Transverse colon (tissue), 4 donors: ENCODE results near the gene P4HTM. TPM values are rescaled to one million over a fixed set of nuclear protein-coding genes. Genes with fewer than 3 reads are reported as not detected.

ENCODE experiments used
- DNase-seq: peaks from one replicate; pipeline ENCODE4 v3.0.0-alpha.2; 2019
- H3K27ac ChIP-seq, 4 donors: fragments of 200-600 bp; sonication (generic); 2 replicates each; pipeline ENCODE4 v1.5.1; 2016 to 2018; ENCODE audit warnings: inconsistent platforms in 4 of 4
- H3K27me3 ChIP-seq: fragments of 200-600 bp; sonication (generic); 2 replicates; pipeline ENCODE4 v1.5.1; 2017; ENCODE audit warnings: inconsistent platforms
- H3K36me3 ChIP-seq, 4 donors: fragments of 200-600 bp; sonication (generic); 2 replicates each; pipeline ENCODE4 v1.5.1; 2017 to 2019; ENCODE audit warnings: inconsistent platforms in 4 of 4
- H3K4me1 ChIP-seq, 4 donors: fragments of 200-600 bp; sonication (generic); 2 replicates each; pipeline ENCODE4 v1.5.1; 2017 to 2020; ENCODE audit warnings: inconsistent platforms in 4 of 4
- H3K4me3 ChIP-seq, 4 donors: fragments of 200-600 bp; sonication (generic); 1 replicate in 1 of 4; 2 replicates in 3 of 4; pipeline versions ENCODE4 v1.5.1 to v1.6.1; 2017 to 2019; ENCODE audit warnings: inconsistent platforms in 4 of 4
- H3K9me3 ChIP-seq, 2 donors: fragments of 200-600 bp; sonication (generic); 2 replicates each; pipeline ENCODE4 v1.5.1; 2017 to 2019; ENCODE audit warnings: inconsistent platforms in 2 of 2
- CTCF ChIP-seq, 5 experiments: fragments of 200-600 bp in 3 of 5; fragments of 450-650 bp in 2 of 5; sonication (generic) in 3 of 5; IDR thresholded peaks; 1 replicate in 2 of 5; 2 replicates in 3 of 5; pipeline ENCODE4 v1.5.1; 2016 to 2017; ENCODE audit warnings: antibody characterized with exemption in 5 of 5, inconsistent platforms in 3 of 5, mild to moderate bottlenecking in 2 of 5, moderate library complexity in 1 of 5
- EP300 ChIP-seq: sonication (generic); formaldehyde crosslinking; IDR thresholded peaks from one replicate; pipeline ENCODE4 v1.6.1; 2017; ENCODE audit warnings: antibody characterized with exemption, low read depth
- POLR2A ChIP-seq: fragments of 450-650 bp; IDR thresholded peaks from one replicate; pipeline ENCODE4 v1.6.1; 2016; ENCODE audit warnings: antibody characterized with exemption, mild to moderate bottlenecking, moderate library complexity
- POLR2AphosphoS5 ChIP-seq, 3 donors: sonication (generic); formaldehyde crosslinking; IDR thresholded peaks; one replicate each; pipeline ENCODE4 v1.6.1; 2016; ENCODE audit warnings: antibody characterized with exemption in 3 of 3
- WGBS, 2 donors: methylation state at CpG; one replicate each; pipeline ENCODE4 v1.1.5; 2018; ENCODE audit warnings: low coverage in 1 of 2; 5-methylcytosine and 5-hydroxymethylcytosine counted together
- in situ Hi-C, 4 donors: fragments of 200-750 bp; cut with MboI; loops; one replicate each; pipeline versions ENCODE4 v1.15.0 to v1.15.1; 2017; ENCODE audit warnings: low sequenced_read_pairs in 3 of 4, low pct_ligation_motif_present in 1 of 4, low pct_unique_long_range_greater_than_20kb in 1 of 4
- intact Hi-C: fragments of 100-400 bp; cut with DNase I; formaldehyde crosslinking; loops from one replicate; pipeline ENCODE4 v1.15.1; 2023; ENCODE audit warnings: low total_unique reads
- small RNA-seq, 4 donors: library from RNA; depleted of rRNA; stranded (forward); fragments of <200 nt; gene quantifications; one replicate each; pipeline ENCODE3, GENCODE V24; 2016
- total RNA-seq, 4 donors: library from RNA; depleted of rRNA; stranded (reverse); fragments of >200 nt; gene quantifications; one replicate each; pipeline ENCODE4 v1.1.0, GENCODE V29; 2016

The P4HTM gene
- total RNA-seq, 4 donors from 2014 or later = 43.4 to 100 (median 76.6) TPM

- Histone ChIP-seq H3K27ac (no peak overlapping the region), H3K4me1 (peaks cover 0 to 6% (median 0%) of the 10 kb centered on the region in 4 donors), H3K36me3 (peaks cover 0 to 40% (median 15%) of the 10 kb centered on the region in 4 donors), H3K9me3 (no peaks in the 10 kb centered on the region), H3K4me3 (no peak overlapping the region), H3K27me3 (no peaks in the 10 kb centered on the region)
- WGBS, 2 donors = 100% methylated on average over 2 of the region's 2 CpGs; no CpG with 5 or more reads in 1 of the 2 donors
- intact Hi-C loops = no loop called here
- in situ Hi-C loops = no loop called here
- DNase-seq = no peak
- no peak for TF ChIP-seq CTCF (IDR thresholded peaks at IDR 0.05)
- TF ChIP-seq POLR2A = no peak
- TF ChIP-seq EP300 = no peak
- TF ChIP-seq POLR2AphosphoS5 (IDR thresholded peaks at IDR 0.05) = no peak
Measured at GRCh38 chr3:49054344-49054862, 64.4 kb downstream of the P4HTM start.

Small RNA genes within 50 kb of the gene (small RNA-seq; reads per million reads assigned to genes)
- 7,556 to 14,897 (median 13,428) reads per million in 4 donors for gene MIR191
- gene MIR425 = 51.4 to 200 (median 75.7) reads per million in 4 donors

Other genes with a start within 250 kb of the P4HTM start
- 10 to 100 TPM; 20.3 to 59.1 (median 40.8) TPM for gene PRKAR2A, start 142.4 kb upstream of the P4HTM start, total RNA-seq
- 10 to 100 TPM in 3 of 4 donors, 1 to 10 TPM in 1; 8.4 to 83.8 (median 31.7) TPM for gene SLC25A20, start 91.4 kb upstream of the P4HTM start, total RNA-seq
- gene ARIH2, start 71.4 kb upstream of the P4HTM start, total RNA-seq = 100 to 1,000 TPM in 3 of 4 donors, 10 to 100 TPM in 1; 82.6 to 269 (median 115) TPM
- 100 to 1,000 TPM in 3 of 4 donors, 10 to 100 TPM in 1; 76.0 to 162 (median 146) TPM for gene WDR6, start 17.1 kb downstream of the P4HTM start, total RNA-seq
- 100 to 1,000 TPM in 1 of 4 donors, 10 to 100 TPM in 3; 30.4 to 136 (median 42.0) TPM for gene DALRD3, start 28.3 kb downstream of the P4HTM start, total RNA-seq
- gene NDUFAF3, start 31.9 kb downstream of the P4HTM start, total RNA-seq = 100 to 1,000 TPM in 1 of 4 donors, 10 to 100 TPM in 3; 30.4 to 125 (median 88.1) TPM
- gene IMPDH2, start 39.2 kb downstream of the P4HTM start, total RNA-seq = 100 to 1,000 TPM in 1 of 4 donors, 10 to 100 TPM in 3; 25.1 to 106 (median 72.7) TPM
- gene QRICH1, start 103.8 kb downstream of the P4HTM start, total RNA-seq = 100 to 1,000 TPM in 1 of 4 donors, 10 to 100 TPM in 3; 76.4 to 122 (median 84.7) TPM
- gene QARS1, start 114.5 kb downstream of the P4HTM start, total RNA-seq = 100 to 1,000 TPM; 403 to 873 (median 447) TPM
- 10 to 100 TPM; 66.5 to 86.2 (median 71.7) TPM for gene USP19, start 130.6 kb downstream of the P4HTM start, total RNA-seq
- 100 to 1,000 TPM; 141 to 290 (median 177) TPM for gene LAMB2, start 142.8 kb downstream of the P4HTM start, total RNA-seq
- gene CCDC71, start 176.1 kb downstream of the P4HTM start, total RNA-seq = 10 to 100 TPM; 26.2 to 33.9 (median 31.3) TPM
- 10 to 100 TPM in 2 of 4 donors, 1 to 10 TPM in 2; 4.5 to 23.5 (median 13.4) TPM for gene KLHDC8B, start 181.4 kb downstream of the P4HTM start, total RNA-seq